Psoas muscle (tissue), 8 donors: ENCODE results near the gene RUNX3. TPM values are rescaled to one million over a fixed set of nuclear protein-coding genes. Genes with fewer than 3 reads are reported as not detected.
"Not testable (repeated sequence)": the region's sequence is repeated elsewhere in the genome, so short reads cannot be mapped to it uniquely, and the experiment has no call there.

Experiments
- ATAC-seq, 4 donors: fragments of 200-7000 bp; cut with Tn5 transposase; one replicate each; pipeline ENCODE4 v1.9.1; 2020; ENCODE audit warnings: moderate library complexity in 3 of 4, mild to moderate bottlenecking in 2 of 4
- DNase-seq, 2 donors: peaks; one replicate each; pipeline ENCODE4 v3.0.0-alpha.2; 2020
- H3K27ac ChIP-seq: fragments of 200-600 bp; one replicate; pipeline ENCODE4 v1.8.0; 2022
- H3K27me3 ChIP-seq, 3 donors: fragments of 200-600 bp in 1 of 3; one replicate each; pipeline versions ENCODE4 v1.6.1 to v1.8.0; 2013 to 2022; ENCODE audit warnings: low read length in 2 of 3, mild to moderate bottlenecking in 2 of 3, moderate library complexity in 1 of 3; ENCODE audit not compliant: insufficient read depth in 3 of 3
- H3K36me3 ChIP-seq, 2 donors: fragments of 200-600 bp in 1 of 2; one replicate each; pipeline versions ENCODE4 v1.6.1 to v1.8.0; 2013 to 2022; ENCODE audit warnings: low read depth in 1 of 2, mild to moderate bottlenecking in 1 of 2, moderate library complexity in 1 of 2; ENCODE audit not compliant: insufficient read depth in 1 of 2
- H3K4me1 ChIP-seq: fragments of 200-600 bp; one replicate; pipeline ENCODE4 v1.8.0; 2022
- H3K4me3 ChIP-seq: fragments of 200-600 bp; one replicate; pipeline ENCODE4 v1.8.0; 2022; ENCODE audit warnings: mild to moderate bottlenecking
- H3K9me3 ChIP-seq: fragments of 200-600 bp; one replicate; pipeline ENCODE4 v1.8.0; 2022
- CTCF ChIP-seq: fragments of 200-600 bp; IDR thresholded peaks from one replicate; pipeline ENCODE4 v1.8.0; 2022; ENCODE audit warnings: antibody characterized with exemption
- WGBS, 3 donors: extraction: QIAGEN DNeasy Blood & Tissue Kit; methylation state at CpG; one replicate each; pipeline versions ENCODE4 v1.1.6 to v1.1.7; 2013; 5-methylcytosine and 5-hydroxymethylcytosine counted together
- intact Hi-C, 2 donors: fragments of 100-400 bp; cut with DNase I; formaldehyde crosslinking; loops; one replicate each; pipeline versions ENCODE4 v1.11.0 to v1.14.2; 2022
- polyA plus RNA-seq, 3 donors: library from polyadenylated mRNA; stranded (reverse); fragments of 200-250 nt; gene quantifications; one replicate each; pipeline ENCODE4 v1.2.3, GENCODE V29; 2013
- total RNA-seq, 4 donors: library from RNA; stranded (reverse); fragmentation: NEBNext Ultra II Directional in 2 of 4; extraction: Animal tissue kit (Norgen Biotek cat#: 25700) in 2 of 4; gene quantifications; one replicate each; pipeline versions ENCODE4 v1.2.1 to v1.2.4, GENCODE V29; 2021 to 2023
- donor health status: healthy with polysubstance abuse.
- donor health status: DM: no; HTN: no; CAD: no; lungs with moderate emphysema.
- donor health status: Bipolar disorder and iron deficiency.
- donor health status: healthy.
- donor health status: DM: yes; HTN: yes; CAD: no.
- donor health status: DM: no; HTN: no; CAD: no.
- donor health status: DM: no; HTN: no; CAD: no.
- donor health status: DM: yes; HTN: yes; CAD: no.

RUNX3 gene
- total and polyA plus RNA-seq, 7 donors, result 0.16 to 0.59 (median 0.28) TPM

- no peaks in the 10 kb centered on the region for H3K9me3 ChIP-seq
- H3K4me1 ChIP-seq, result no peaks in the 10 kb centered on the region
- intact Hi-C loops, result no loop called here
- H3K36me3 ChIP-seq, result no peaks in the 10 kb centered on the region
- ATAC-seq (peak in 3 of 4 donors; percentile 13 to 27 (median 27)), DNase-seq (peak in 1 of 2 donors; percentile 60)
- no peak overlapping the region for H3K27ac ChIP-seq
- peaks cover 0 to 4% (median 0%) of the 10 kb centered on the region in 3 donors for H3K27me3 ChIP-seq
- no peak overlapping the region for H3K4me3 ChIP-seq
- 89 to 90% (median 90%) methylated on average over 20 of the region's 20 CpGs for WGBS, 3 donors
- TF ChIP-seq CTCF, result no peak
These were observed 19.1 kb downstream of the RUNX3 start for GRCh38 chr1:24910751-24911650.

GRCh38 chr1:24910210-24910609 lies 19.9 kb downstream of the RUNX3 start:
- intact Hi-C loops, result no loop called here
- Histone ChIP-seq H3K4me1 (no peaks in the 10 kb centered on the region), H3K36me3 (no peaks in the 10 kb centered on the region), H3K27me3 (peaks cover 0 to 4% (median 0%) of the 10 kb centered on the region in 3 donors), H3K9me3 (no peaks in the 10 kb centered on the region), H3K4me3 (no peak overlapping the region), H3K27ac (no peak overlapping the region)
- ATAC-seq, result no peak
- WGBS, 3 donors, result 96 to 97% (median 96%) methylated on average over 9 of the region's 9 CpGs
- TF ChIP-seq CTCF, result no peak
- no peak for DNase-seq

- 20 to 26% (median 23%) methylated on average over 15 of the region's 15 CpGs for WGBS, 3 donors
These were observed 20.6 kb downstream of the RUNX3 start for GRCh38 chr1:24909388-24909898.

GRCh38 chr1:24908591-24909259 lies 21.4 kb downstream of the RUNX3 start:
- no peak overlapping the region for H3K4me3 ChIP-seq
- H3K9me3 ChIP-seq, result no peaks in the 10 kb centered on the region
- no peak for TF ChIP-seq CTCF
- H3K27me3 ChIP-seq, result peaks cover 0 to 4% (median 0%) of the 10 kb centered on the region in 3 donors
- DNase-seq (no peak), ATAC-seq (no peak)
- 71 to 73% (median 71%) methylated on average over 7 of the region's 7 CpGs for WGBS, 3 donors
- H3K36me3 ChIP-seq, result no peaks in the 10 kb centered on the region
- H3K4me1 ChIP-seq, result no peaks in the 10 kb centered on the region
- H3K27ac ChIP-seq, result no peak overlapping the region
- intact Hi-C loops, result no loop called here

More at GRCh38 chr1:24909388-24909898, 20.6 kb downstream of the RUNX3 start:
- DNase-seq (peak in 1 of 2 donors; percentile 53), ATAC-seq (peak in 3 of 4 donors; percentile 29 to 51 (median 40))
- Histone ChIP-seq H3K4me3 (no peak overlapping the region), H3K27ac (no peak overlapping the region), H3K9me3 (no peaks in the 10 kb centered on the region), H3K36me3 (no peaks in the 10 kb centered on the region), H3K4me1 (no peaks in the 10 kb centered on the region), H3K27me3 (peaks cover 0 to 4% (median 0%) of the 10 kb centered on the region in 3 donors)
- intact Hi-C loops, result no loop called here
- peak; percentile 27 for TF ChIP-seq CTCF

- H3K27me3 ChIP-seq, H3K27ac ChIP-seq, H3K36me3 ChIP-seq, H3K4me1 ChIP-seq, H3K9me3 ChIP-seq, ATAC-seq, H3K4me3 ChIP-seq, DNase-seq, intact Hi-C loops: not testable (repeated sequence)
- WGBS, 3 donors, result 95 to 96% (median 95%) methylated on average over 57 of the region's 57 CpGs
These were observed 22.3 kb downstream of the RUNX3 start for GRCh38 chr1:24907587-24908294.
